Muscle layer of duodenum (tissue), 2 donors: ENCODE measurements around the gene SYK.

Source experiments
- H3K27ac ChIP-seq: one replicate; pipeline ENCODE4 v1.7.0; 2013; ENCODE audit warnings: mild to moderate bottlenecking, low read length
- H3K27me3 ChIP-seq: one replicate; pipeline ENCODE4 v1.7.0; 2013; ENCODE audit warnings: low read depth, mild to moderate bottlenecking, control low read depth, low read length
- H3K36me3 ChIP-seq, 2 donors: one replicate each; pipeline ENCODE4 v1.7.0; 2013; ENCODE audit warnings: low read length in 2 of 2, control low read depth in 1 of 2, mild to moderate bottlenecking in 1 of 2; ENCODE audit not compliant: insufficient read depth in 2 of 2, control insufficient read depth in 1 of 2
- H3K4me1 ChIP-seq, 2 donors: one replicate each; pipeline ENCODE4 v1.7.0; 2013; ENCODE audit warnings: low read length in 2 of 2, mild to moderate bottlenecking in 2 of 2, control low read depth in 1 of 2, moderate library complexity in 1 of 2; ENCODE audit not compliant: insufficient read depth in 2 of 2, control insufficient read depth in 1 of 2
- H3K4me3 ChIP-seq, 2 donors: one replicate each; pipeline ENCODE4 v1.7.0; 2013; ENCODE audit warnings: low read length in 2 of 2, low read depth in 1 of 2, mild to moderate bottlenecking in 1 of 2
- H3K9me3 ChIP-seq, 2 donors: one replicate each; pipeline ENCODE4 v1.7.0; 2013; ENCODE audit warnings: low read length in 2 of 2, control low read depth in 1 of 2, mild to moderate bottlenecking in 1 of 2; ENCODE audit not compliant: control insufficient read depth in 1 of 2
- donor health status: healthy.

Gene SYK

DNA sequence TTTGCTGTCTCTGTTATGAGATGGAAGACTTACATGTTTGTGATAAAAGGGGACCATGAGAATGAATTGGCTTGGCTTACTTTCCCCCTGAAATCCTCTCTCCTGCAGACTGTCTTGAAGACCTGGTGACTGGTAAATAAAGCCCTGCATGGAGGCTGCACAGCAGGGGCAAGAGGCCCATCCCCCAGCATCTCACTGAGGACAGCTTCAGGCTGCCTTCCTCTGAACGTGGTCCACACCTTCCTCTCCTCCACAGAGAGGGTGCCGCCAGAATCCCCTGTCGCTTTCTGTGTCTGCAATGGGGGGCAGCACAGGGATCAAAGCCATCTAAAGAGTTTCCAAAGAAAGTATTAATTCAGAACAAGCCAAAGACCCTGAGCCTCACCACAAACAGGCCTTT, 94.6 kb downstream of the SYK start:
- Histone ChIP-seq H3K36me3 (peaks cover 0 to 9% of the 10 kb centered on the region in 2 donors), H3K4me1 (no peaks in the 10 kb centered on the region), H3K27ac (no peak overlapping the region), H3K27me3 (no peaks in the 10 kb centered on the region), H3K9me3 (no peaks in the 10 kb centered on the region), H3K4me3 (no peak overlapping the region)

DNA sequence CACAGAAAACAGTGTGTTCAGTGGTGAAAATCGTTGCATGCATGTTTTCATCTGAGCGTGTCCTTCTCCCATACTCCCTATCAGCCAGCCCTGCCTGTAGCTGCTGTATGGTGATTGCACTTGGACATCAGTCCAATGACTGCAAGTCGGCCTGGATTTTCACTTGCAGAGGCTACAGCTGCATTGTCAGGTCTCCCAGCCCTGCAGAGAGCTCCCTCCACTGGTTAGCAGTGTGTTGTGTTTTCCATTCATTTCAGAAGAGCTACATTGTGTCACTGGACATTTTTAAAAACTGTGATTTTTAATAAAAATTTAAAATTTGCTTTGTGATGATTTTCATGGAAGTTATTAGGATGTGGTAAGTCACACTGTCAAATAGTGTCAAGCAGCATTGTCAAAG, 96.6 kb downstream of the SYK start:
- H3K27me3 ChIP-seq = no peaks in the 10 kb centered on the region
- no peak overlapping the region for H3K27ac ChIP-seq
- peaks cover 0 to 5% of the 10 kb centered on the region in 2 donors for H3K36me3 ChIP-seq
- no peaks in the 10 kb centered on the region for H3K4me1 ChIP-seq
- H3K9me3 ChIP-seq = peaks cover 0 to 4% of the 10 kb centered on the region in 2 donors
- no peak overlapping the region for H3K4me3 ChIP-seq

- peaks cover 0 to 5% of the 10 kb centered on the region in 2 donors for H3K36me3 ChIP-seq
- H3K27ac ChIP-seq = no peak overlapping the region
Measured at GRCh38 chr9:90899287-90899686, 97.7 kb downstream of the SYK start.

DNA sequence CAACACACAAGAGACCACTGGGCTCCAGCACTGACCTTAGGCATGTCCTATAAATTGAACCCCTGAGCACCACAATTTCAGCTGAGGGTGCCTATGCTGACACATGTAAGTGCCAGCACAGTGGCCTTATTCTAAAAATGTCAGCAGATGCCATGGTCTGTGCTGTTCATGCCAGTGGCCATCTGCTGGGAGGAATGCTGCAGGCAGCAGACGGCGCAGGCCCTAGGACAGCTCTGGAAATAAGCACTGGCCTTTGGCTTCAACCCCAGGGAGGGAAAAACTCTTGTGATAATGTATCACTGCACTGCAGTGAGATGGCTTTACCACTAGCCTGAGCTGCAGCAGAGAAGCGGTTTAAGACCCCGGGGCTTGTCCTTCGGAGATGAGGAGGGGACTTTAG, 98.5 kb downstream of the SYK start:
- Histone ChIP-seq H3K4me3 (no peak overlapping the region), H3K9me3 (peaks cover 0 to 4% of the 10 kb centered on the region in 2 donors), H3K27ac (no peak overlapping the region), H3K36me3 (peaks cover 0 to 5% of the 10 kb centered on the region in 2 donors), H3K4me1 (no peaks in the 10 kb centered on the region), H3K27me3 (no peaks in the 10 kb centered on the region)

More at GRCh38 chr9:90899287-90899686, 97.7 kb downstream of the SYK start:
- H3K4me1 ChIP-seq = no peaks in the 10 kb centered on the region
- H3K27me3 ChIP-seq = no peaks in the 10 kb centered on the region
- H3K9me3 ChIP-seq = peaks cover 0 to 4% of the 10 kb centered on the region in 2 donors
- H3K4me3 ChIP-seq = no peak overlapping the region

GRCh38 chr9:90901933-90902332, 100.3 kb downstream of the SYK start:
- Histone ChIP-seq H3K27me3 (no peaks in the 10 kb centered on the region), H3K9me3 (peaks cover 0 to 4% of the 10 kb centered on the region in 2 donors), H3K4me1 (no peaks in the 10 kb centered on the region)

DNA sequence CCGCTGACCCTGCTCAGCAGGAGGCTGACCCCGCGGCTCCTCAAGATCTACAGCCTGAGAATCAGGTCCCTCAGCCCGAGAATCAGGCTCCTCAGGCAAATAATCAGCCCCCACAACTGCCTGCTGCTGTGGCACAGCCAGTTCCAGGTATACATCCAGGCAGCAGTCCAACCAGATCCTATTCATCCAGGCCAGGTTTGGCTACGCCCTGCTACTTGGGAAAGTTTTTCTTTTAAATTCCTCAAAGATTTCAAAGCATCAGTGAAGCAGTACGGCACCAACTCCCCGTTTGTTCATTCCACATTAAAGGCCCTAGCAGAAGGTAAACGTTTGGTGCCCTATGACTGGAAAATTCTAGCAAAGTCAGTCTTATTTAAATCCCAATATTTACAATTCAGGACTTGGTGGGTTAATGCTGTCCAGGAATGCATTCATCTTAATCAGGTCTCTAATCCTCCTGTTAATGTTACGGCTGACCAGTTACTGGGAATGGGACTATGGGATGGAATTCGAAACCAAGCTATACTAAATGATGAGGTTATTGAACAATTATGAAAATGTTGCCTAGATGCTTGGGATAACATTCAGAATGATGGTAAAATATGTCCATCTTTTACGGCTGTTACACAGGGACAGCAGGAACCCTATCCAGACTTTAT, 102.3 kb downstream of the SYK start:
- H3K27me3 ChIP-seq = no peaks in the 10 kb centered on the region
- no peak overlapping the region for H3K4me3 ChIP-seq

More at GRCh38 chr9:90901933-90902332, 100.3 kb downstream of the SYK start:
- Histone ChIP-seq H3K36me3 (no peaks in the 10 kb centered on the region), H3K27ac (no peak overlapping the region), H3K4me3 (no peak overlapping the region)

DNA sequence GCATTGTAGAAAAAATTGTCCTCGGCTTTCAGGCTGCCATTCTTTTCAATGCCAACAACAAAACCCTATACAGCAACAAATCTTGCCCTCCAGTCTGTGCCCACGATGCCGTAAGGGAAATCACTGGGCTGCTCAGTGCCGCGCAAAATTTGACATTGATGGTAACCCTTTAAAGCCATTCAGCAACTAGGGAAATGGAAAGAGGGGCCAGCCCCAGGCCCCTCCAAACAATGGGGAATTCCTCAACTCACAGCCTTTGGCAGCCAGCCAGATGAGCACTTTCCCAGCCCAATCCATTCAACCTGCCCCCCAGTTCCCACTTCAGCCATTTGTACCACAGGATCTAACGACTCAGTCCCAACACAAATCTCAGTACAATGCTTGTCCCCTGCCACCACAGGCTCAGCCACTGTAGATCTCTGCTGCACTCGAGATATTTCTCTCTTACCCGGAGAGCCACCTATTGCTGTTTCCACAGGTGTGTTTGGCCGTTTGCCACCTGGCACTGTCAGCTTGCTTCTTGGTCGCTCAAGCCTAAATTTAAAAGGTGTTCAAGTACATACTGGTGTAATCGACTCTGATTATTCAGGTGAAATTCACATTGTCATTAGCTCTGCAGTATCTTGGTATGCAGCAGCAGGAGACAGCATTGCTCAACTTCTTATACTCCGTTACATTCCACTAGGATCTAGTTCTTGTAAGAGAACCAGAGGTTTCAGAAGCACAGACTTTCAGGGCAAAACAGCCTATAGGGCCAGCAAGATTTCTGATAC, 103.3 kb downstream of the SYK start:
- Histone ChIP-seq H3K27me3 (no peaks in the 10 kb centered on the region), H3K9me3 (peaks cover 0 to 4% of the 10 kb centered on the region in 2 donors), H3K4me3 (no peak overlapping the region), H3K27ac (no peak overlapping the region), H3K4me1 (no peaks in the 10 kb centered on the region), H3K36me3 (no peaks in the 10 kb centered on the region)

More for the DNA sequence above, 102.3 kb downstream of the SYK start:
- H3K36me3 ChIP-seq = no peaks in the 10 kb centered on the region
- peaks cover 0 to 4% of the 10 kb centered on the region in 2 donors for H3K9me3 ChIP-seq
- no peak overlapping the region for H3K27ac ChIP-seq
- no peaks in the 10 kb centered on the region for H3K4me1 ChIP-seq

- H3K27ac ChIP-seq = no peak overlapping the region
- H3K4me3 ChIP-seq = no peak overlapping the region
- no peaks in the 10 kb centered on the region for H3K4me1 ChIP-seq
- peaks cover 0 to 4% of the 10 kb centered on the region in 2 donors for H3K9me3 ChIP-seq
- H3K27me3 ChIP-seq = no peaks in the 10 kb centered on the region
- no peaks in the 10 kb centered on the region for H3K36me3 ChIP-seq
Measured at GRCh38 chr9:90905822-90906221, 104.2 kb downstream of the SYK start.

GRCh38 chr9:90906316-90907055, 104.9 kb downstream of the SYK start:
- Histone ChIP-seq H3K4me3 (no peak overlapping the region), H3K36me3 (no peaks in the 10 kb centered on the region), H3K4me1 (no peaks in the 10 kb centered on the region), H3K27ac (no peak overlapping the region), H3K9me3 (peaks cover 0 to 4% of the 10 kb centered on the region in 2 donors), H3K27me3 (no peaks in the 10 kb centered on the region)

- H3K27me3 ChIP-seq = no peaks in the 10 kb centered on the region
- H3K27ac ChIP-seq = no peak overlapping the region
- H3K4me3 ChIP-seq = no peak overlapping the region
- H3K4me1 ChIP-seq = no peaks in the 10 kb centered on the region
- H3K36me3 ChIP-seq = no peaks in the 10 kb centered on the region
- peaks cover 0 to 3% of the 10 kb centered on the region in 2 donors for H3K9me3 ChIP-seq
Measured at GRCh38 chr9:90907056-90907445, 105.4 kb downstream of the SYK start.

- Histone ChIP-seq H3K4me1 (no peaks in the 10 kb centered on the region), H3K27me3 (no peaks in the 10 kb centered on the region), H3K36me3 (no peaks in the 10 kb centered on the region), H3K9me3 (no peaks in the 10 kb centered on the region), H3K4me3 (no peak overlapping the region), H3K27ac (no peak overlapping the region)
Measured at GRCh38 chr9:90907790-90908189, 106.2 kb downstream of the SYK start.
